ENCODE data around the gene SLC16A4. TPM values are rescaled to one million over a fixed set of nuclear protein-coding genes. Genes with fewer than 3 reads are reported as not detected.

Gene SLC16A4
- total RNA-seq, 1 donor from 2014 or later = 3.3 TPM

GRCh38 chr1:110433803-110434202 lies 43.0 kb upstream of the SLC16A4 start:
- TF ChIP-seq CTCF (IDR thresholded peaks at IDR 0.05; ENCODE audit: borderline replicate concordance) = peak; percentile 50
- Histone ChIP-seq H3K4me3 (no peak overlapping the region), H3K36me3 (no peaks in the 10 kb centered on the region), H3K27ac (replicated peaks) (no peak overlapping the region), H3K27me3 (ENCODE audit: low read depth) (no peaks in the 10 kb centered on the region), H3K9me3 (replicated peaks) (no peaks in the 10 kb centered on the region), H3K4me1 (peaks cover 21% of the 10 kb centered on the region)
- peak; percentile 47 for DNase-seq
- intact Hi-C loops (cut with micrococcal nuclease) = no loop called here

DNA sequence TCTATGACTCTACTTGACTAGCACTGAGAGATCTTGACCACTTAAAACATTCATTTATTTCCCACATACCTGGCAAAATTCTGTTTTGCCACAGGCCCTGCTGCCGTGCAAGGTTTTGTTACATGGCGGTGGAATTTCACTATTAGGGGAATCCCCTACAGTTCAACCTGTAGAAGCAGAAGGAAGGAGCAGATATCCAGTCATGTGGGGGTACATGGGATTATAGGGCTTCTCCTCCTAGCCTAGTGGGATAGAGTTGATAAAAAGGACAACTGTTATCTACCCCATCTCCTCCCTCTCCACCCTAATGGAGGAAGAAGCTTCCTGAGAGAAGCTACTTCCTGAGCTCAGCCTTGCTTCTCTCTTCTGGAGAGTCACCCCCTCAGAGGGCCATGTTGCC lies 42.4 kb upstream of the SLC16A4 start:
- no peaks in the 10 kb centered on the region for H3K36me3 ChIP-seq
- H3K9me3 ChIP-seq (replicated peaks) = no peaks in the 10 kb centered on the region
- no peak for DNase-seq
- TF ChIP-seq CTCF (IDR thresholded peaks at IDR 0.05; ENCODE audit: borderline replicate concordance) = no peak
- H3K27me3 ChIP-seq (ENCODE audit: low read depth) = no peaks in the 10 kb centered on the region
- H3K4me3 ChIP-seq = no peak overlapping the region
- H3K27ac ChIP-seq (replicated peaks) = no peak overlapping the region
- intact Hi-C loops (cut with micrococcal nuclease) = no loop called here
- peaks cover 21% of the 10 kb centered on the region for H3K4me1 ChIP-seq

GRCh38 chr1:110430901-110431300 lies 40.1 kb upstream of the SLC16A4 start:
- Histone ChIP-seq H3K36me3 (no peaks in the 10 kb centered on the region), H3K4me3 (no peak overlapping the region), H3K27me3 (ENCODE audit: low read depth) (no peaks in the 10 kb centered on the region), H3K9me3 (replicated peaks) (no peaks in the 10 kb centered on the region), H3K27ac (replicated peaks) (no peak overlapping the region), H3K4me1 (peaks cover 23% of the 10 kb centered on the region)
- intact Hi-C loops (cut with micrococcal nuclease) = no loop called here
- no peak for DNase-seq
- no peak for TF ChIP-seq CTCF (IDR thresholded peaks at IDR 0.05; ENCODE audit: borderline replicate concordance)

DNA sequence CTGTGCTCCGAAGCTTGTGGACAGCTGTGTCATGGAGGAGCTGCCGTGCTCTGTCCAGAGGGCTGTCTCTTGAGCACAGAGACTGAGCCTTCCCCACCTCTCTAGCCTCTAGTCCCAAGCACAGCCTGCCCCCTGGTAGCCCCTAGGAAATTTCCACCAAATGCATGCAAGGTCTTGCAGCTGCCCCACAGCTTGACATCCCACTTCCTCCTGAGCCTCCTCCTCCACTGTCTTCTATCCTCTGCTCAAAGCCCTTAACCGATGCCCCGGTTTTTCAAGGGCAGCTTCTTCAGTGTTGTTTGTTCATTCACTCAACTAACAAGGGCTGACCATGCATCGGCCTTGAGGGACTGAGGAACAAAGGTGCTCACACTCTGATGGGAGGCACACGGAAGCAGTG lies 39.5 kb upstream of the SLC16A4 start:
- H3K4me3 ChIP-seq = no peak overlapping the region
- intact Hi-C loops (cut with micrococcal nuclease) = no loop called here
- H3K36me3 ChIP-seq = no peaks in the 10 kb centered on the region
- H3K27me3 ChIP-seq (ENCODE audit: low read depth) = no peaks in the 10 kb centered on the region
- H3K4me1 ChIP-seq = peaks cover 29% of the 10 kb centered on the region
- H3K9me3 ChIP-seq (replicated peaks) = no peaks in the 10 kb centered on the region
- H3K27ac ChIP-seq (replicated peaks) = no peak overlapping the region
- no peak for TF ChIP-seq CTCF (IDR thresholded peaks at IDR 0.05; ENCODE audit: borderline replicate concordance)
- DNase-seq = no peak

GRCh38 chr1:110428946-110429345 lies 38.1 kb upstream of the SLC16A4 start:
- Histone ChIP-seq H3K9me3 (replicated peaks) (no peaks in the 10 kb centered on the region), H3K4me3 (no peak overlapping the region), H3K36me3 (no peaks in the 10 kb centered on the region), H3K27ac (replicated peaks) (no peak overlapping the region), H3K27me3 (ENCODE audit: low read depth) (no peaks in the 10 kb centered on the region), H3K4me1 (peaks cover 24% of the 10 kb centered on the region)
- no peak for DNase-seq
- no peak for TF ChIP-seq CTCF (IDR thresholded peaks at IDR 0.05; ENCODE audit: borderline replicate concordance)
- intact Hi-C loops (cut with micrococcal nuclease) = no loop called here

GRCh38 chr1:110426854-110427253 lies 36.0 kb upstream of the SLC16A4 start:
- TF ChIP-seq CTCF (IDR thresholded peaks at IDR 0.05; ENCODE audit: borderline replicate concordance) = no peak
- peaks cover 16% of the 10 kb centered on the region for H3K4me1 ChIP-seq
- H3K36me3 ChIP-seq = no peaks in the 10 kb centered on the region
- H3K27ac ChIP-seq (replicated peaks) = no peak overlapping the region
- no peak overlapping the region for H3K4me3 ChIP-seq
- H3K9me3 ChIP-seq (replicated peaks) = no peaks in the 10 kb centered on the region
- no peaks in the 10 kb centered on the region for H3K27me3 ChIP-seq (ENCODE audit: low read depth)
- no peak for DNase-seq
- intact Hi-C loops (cut with micrococcal nuclease) = no loop called here
